Ovary (tissue), 3 donors: ENCODE data around the gene KCNMA1.

Source experiments
- CTCF ChIP-seq, 3 donors: fragments of 450-650 bp in 2 of 3; fragments of 200-600 bp in 1 of 3; IDR thresholded peaks; one replicate each; pipeline versions ENCODE4 v1.5.1 to v1.8.0; 2016 to 2022; ENCODE audit warnings: antibody characterized with exemption in 3 of 3, mild to moderate bottlenecking in 1 of 3
- EP300 ChIP-seq: sonication (generic); formaldehyde crosslinking; IDR thresholded peaks from one replicate; pipeline ENCODE4 v1.6.1; 2017; ENCODE audit warnings: antibody characterized with exemption
- POLR2A ChIP-seq: fragments of 450-650 bp; IDR thresholded peaks from one replicate; pipeline ENCODE4 v1.6.1; 2017; ENCODE audit warnings: antibody characterized with exemption, mild to moderate bottlenecking, moderate library complexity
- donor health status: DM: no; HTN: no; CAD: no.

GRCh38 chr10:77580482-77580881 lies 57.1 kb downstream of the KCNMA1 start:
- no peak for TF ChIP-seq CTCF (IDR thresholded peaks at IDR 0.05)
- no peak for TF ChIP-seq POLR2A
- no peak for TF ChIP-seq EP300
